Natural killer cell treated with Interleukin-12 subunit alpha and Interleukin-12 subunit beta and Interleukin-15 and Interleukin-18, amount 100 ng/mL, for 72 hours (primary cell): ENCODE measurements around the gene ALDH3A2. TPM values are rescaled to one million over a fixed set of nuclear protein-coding genes. Genes with fewer than 3 reads are reported as not detected.

ENCODE experiments used
- ATAC-seq, 2 donors: fragments of 150-1000 bp; cut with Tn5 transposase in 1 of 2; sonication (Bioruptor Pico), chemical (Tn5 transposase) in 1 of 2; 2 replicates each; pipeline ENCODE4 v1.10.0; 2021
- DNase-seq: peaks from one replicate; pipeline ENCODE4 v3.0.0; 2022; ENCODE audit warnings: low spot score
- H3K27ac Mint-ChIP-seq, 2 donors: 1 replicate in 1 of 2; 2 replicates in 1 of 2; pipeline ENCODE4 v1.8.0; 2022; ENCODE audit warnings: mixed read lengths in 2 of 2, mild to moderate bottlenecking in 1 of 2, moderate library complexity in 1 of 2
- H3K27me3 Mint-ChIP-seq, 2 donors: 1 replicate in 1 of 2; 2 replicates in 1 of 2; pipeline ENCODE4 v1.8.0; 2022; ENCODE audit warnings: mixed read lengths in 2 of 2
- H3K36me3 Mint-ChIP-seq: one replicate; pipeline ENCODE4 v1.8.0; 2022; ENCODE audit warnings: mixed read lengths
- H3K4me1 Mint-ChIP-seq, 2 donors: 1 replicate in 1 of 2; 2 replicates in 1 of 2; pipeline ENCODE4 v1.8.0; 2022; ENCODE audit warnings: low read depth in 2 of 2, mixed read lengths in 2 of 2, mild to moderate bottlenecking in 1 of 2
- H3K4me3 Mint-ChIP-seq: one replicate; pipeline ENCODE4 v1.8.0; 2022; ENCODE audit warnings: mixed read lengths
- H3K9me3 Mint-ChIP-seq: 2 replicates; pipeline ENCODE4 v1.8.0; 2022; ENCODE audit warnings: mixed read lengths
- total RNA-seq, 2 donors: library from RNA; stranded (reverse); gene quantifications; one replicate each; pipeline ENCODE4 v1.2.3, GENCODE V29; 2022

Gene ALDH3A2
- total RNA-seq: 10 to 100 TPM; 22.3 to 31.6 TPM

- DNase-seq (peak; percentile 97), ATAC-seq (peak; percentile 98 to 99)
- Mint-ChIP-seq H3K27ac (peak within 1 kb of the TSS; percentile 86 to 92), H3K36me3 (no peaks in the 10 kb centered on the region), H3K27me3 (peaks cover 0 to 4% of the 10 kb centered on the region in 2 donors), H3K4me1 (peaks cover 33 to 37% of the 10 kb centered on the region in 2 donors), H3K9me3 (no peaks in the 10 kb centered on the region), H3K4me3 (peak within 1 kb of the TSS; percentile 94)
Observed at GRCh38 chr17:19648475-19649273, at the start of gene ALDH3A2. Gene ALDH3A2, plus strand, starts transcription at chr17:19648751. Its CDS starts 221 bp downstream, at chr17:19648972.

DNA sequence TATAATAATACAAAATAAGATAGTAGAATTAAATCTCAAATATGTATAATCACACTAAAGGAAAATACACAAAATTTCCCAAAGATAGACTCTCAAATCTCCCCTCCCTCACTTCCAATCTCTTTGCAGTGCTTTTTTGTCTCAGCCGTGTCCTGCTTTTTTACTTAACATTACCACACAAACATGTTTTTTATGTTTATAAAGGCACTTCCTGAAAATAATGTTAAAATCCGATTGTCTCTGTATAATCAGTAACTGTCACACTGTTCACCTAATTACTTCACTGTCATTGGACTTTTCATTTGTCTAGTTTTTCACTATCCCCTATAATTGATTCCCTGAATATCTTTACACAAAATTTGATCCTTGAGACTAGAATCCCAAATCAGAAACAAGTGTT is 38.2 kb upstream of the ALDH3A2 start:
- H3K36me3 Mint-ChIP-seq: no peaks in the 10 kb centered on the region
- peaks cover 0 to 2% of the 10 kb centered on the region in 2 donors for H3K27me3 Mint-ChIP-seq
- ATAC-seq (no peak), DNase-seq (no peak)
- no peak overlapping the region for H3K27ac Mint-ChIP-seq
- H3K4me3 Mint-ChIP-seq: no peak overlapping the region
- H3K4me1 Mint-ChIP-seq: peaks cover 0 to 3% of the 10 kb centered on the region in 2 donors
- H3K9me3 Mint-ChIP-seq: no peaks in the 10 kb centered on the region

DNA sequence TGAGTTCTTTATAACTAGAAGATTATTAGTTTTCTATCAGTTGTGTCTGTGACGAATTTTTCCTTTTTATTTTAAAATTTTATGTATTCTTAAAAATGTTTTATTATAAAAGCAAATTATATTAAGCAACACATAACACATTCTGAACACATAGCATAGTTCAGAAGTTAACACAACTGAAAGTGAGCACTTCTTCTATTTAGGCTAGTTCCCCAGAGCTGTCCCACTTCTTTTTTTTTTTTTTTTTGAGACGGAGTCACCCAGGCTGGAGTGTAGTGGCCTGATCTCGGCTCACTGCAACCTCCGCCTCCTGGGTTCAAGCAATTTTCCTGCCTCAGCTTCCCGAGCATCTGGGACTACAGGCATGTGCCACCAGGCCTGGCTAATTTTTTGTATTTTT is 37.7 kb upstream of the ALDH3A2 start:
- no peaks in the 10 kb centered on the region for H3K36me3 Mint-ChIP-seq
- no peaks in the 10 kb centered on the region for H3K9me3 Mint-ChIP-seq
- peaks cover 0 to 3% of the 10 kb centered on the region in 2 donors for H3K4me1 Mint-ChIP-seq
- DNase-seq (no peak), ATAC-seq (no peak)
- H3K4me3 Mint-ChIP-seq: no peak overlapping the region
- H3K27me3 Mint-ChIP-seq: peaks cover 0 to 2% of the 10 kb centered on the region in 2 donors
- H3K27ac Mint-ChIP-seq: no peak overlapping the region

GRCh38 chr17:19613979-19614378 is 34.6 kb upstream of the ALDH3A2 start:
- H3K36me3 Mint-ChIP-seq: peaks cover 24% of the 10 kb centered on the region
- H3K27me3 Mint-ChIP-seq: peaks cover 0 to 4% of the 10 kb centered on the region in 2 donors
- H3K4me3 Mint-ChIP-seq: no peak overlapping the region
- DNase-seq (no peak), ATAC-seq (no peak)
- peak overlapping the region in 1 of 2 donors; percentile 7 for H3K27ac Mint-ChIP-seq
- peaks cover 4% of the 10 kb centered on the region for H3K9me3 Mint-ChIP-seq
- H3K4me1 Mint-ChIP-seq: peaks cover 0 to 4% of the 10 kb centered on the region in 2 donors

GRCh38 chr17:19614900-19615299 is 33.7 kb upstream of the ALDH3A2 start:
- ATAC-seq (no peak), DNase-seq (no peak)
- peaks cover 0 to 9% of the 10 kb centered on the region in 2 donors for H3K4me1 Mint-ChIP-seq
- H3K36me3 Mint-ChIP-seq: peaks cover 33% of the 10 kb centered on the region
- peaks cover 0 to 4% of the 10 kb centered on the region in 2 donors for H3K27me3 Mint-ChIP-seq
- no peak overlapping the region for H3K27ac Mint-ChIP-seq
- peaks cover 14% of the 10 kb centered on the region for H3K9me3 Mint-ChIP-seq
- H3K4me3 Mint-ChIP-seq: no peak overlapping the region

DNA sequence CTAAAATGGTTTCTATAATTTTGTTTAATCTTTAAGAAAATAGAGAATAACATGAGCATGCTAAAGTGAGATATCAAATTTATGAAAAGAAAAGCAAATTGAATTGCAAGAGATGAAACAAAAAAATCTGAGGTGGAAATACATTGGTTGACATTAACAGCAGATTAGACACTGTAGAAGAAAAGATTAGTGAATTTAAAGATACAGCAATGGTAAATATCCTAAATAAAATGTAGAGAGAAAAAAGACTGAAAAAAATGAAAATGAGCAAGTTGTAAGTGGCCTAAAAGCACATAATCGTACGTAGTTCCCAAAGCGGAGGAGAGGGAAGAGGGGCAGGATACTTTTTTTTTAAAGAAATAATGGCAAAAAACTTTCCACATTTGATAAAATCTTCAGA is 30.5 kb upstream of the ALDH3A2 start:
- H3K27me3 Mint-ChIP-seq: peaks cover 0 to 2% of the 10 kb centered on the region in 2 donors
- DNase-seq (no peak), ATAC-seq (no peak)
- H3K4me1 Mint-ChIP-seq: peaks cover 0 to 9% of the 10 kb centered on the region in 2 donors
- H3K9me3 Mint-ChIP-seq: peaks cover 15% of the 10 kb centered on the region
- H3K27ac Mint-ChIP-seq: no peak overlapping the region
- peaks cover 36% of the 10 kb centered on the region for H3K36me3 Mint-ChIP-seq
- H3K4me3 Mint-ChIP-seq: no peak overlapping the region

GRCh38 chr17:19619705-19620325 is 28.7 kb upstream of the ALDH3A2 start:
- H3K27ac Mint-ChIP-seq: no peak overlapping the region
- peaks cover 6 to 9% of the 10 kb centered on the region in 2 donors for H3K27me3 Mint-ChIP-seq
- peaks cover 15% of the 10 kb centered on the region for H3K9me3 Mint-ChIP-seq
- H3K4me1 Mint-ChIP-seq: peaks cover 0 to 6% of the 10 kb centered on the region in 2 donors
- ATAC-seq (no peak), DNase-seq (no peak)
- no peak overlapping the region for H3K4me3 Mint-ChIP-seq
- H3K36me3 Mint-ChIP-seq: peaks cover 36% of the 10 kb centered on the region

DNA sequence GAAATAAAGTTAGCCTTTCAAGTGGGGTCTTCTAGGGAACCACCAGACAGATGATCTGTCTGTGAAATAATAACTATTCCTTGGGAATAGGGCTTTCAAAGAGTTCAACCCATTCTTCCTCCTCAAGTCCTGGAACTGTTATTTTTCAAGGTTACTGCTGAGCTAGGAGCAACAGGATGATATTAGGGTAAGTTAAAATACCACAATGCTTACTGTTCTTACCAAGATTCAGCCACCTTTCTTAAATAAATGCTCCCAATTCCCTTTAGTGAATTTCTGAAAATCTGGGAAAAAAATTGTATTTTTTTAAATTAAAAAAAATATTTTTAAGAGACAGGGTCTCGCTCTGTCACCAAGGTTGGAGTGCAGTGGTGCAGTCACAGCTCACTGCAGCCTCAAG is 26.9 kb upstream of the ALDH3A2 start:
- Mint-ChIP-seq H3K36me3 (peaks cover 35% of the 10 kb centered on the region), H3K4me1 (peaks cover 0 to 6% of the 10 kb centered on the region in 2 donors), H3K27me3 (peaks cover 9 to 10% of the 10 kb centered on the region in 2 donors), H3K9me3 (peaks cover 15% of the 10 kb centered on the region), H3K4me3 (no peak overlapping the region), H3K27ac (no peak overlapping the region)
- no peak for DNase-seq
- ATAC-seq: no peak

- no peak for DNase-seq
- no peaks in the 10 kb centered on the region for H3K36me3 Mint-ChIP-seq
- H3K27me3 Mint-ChIP-seq: peaks cover 10 to 11% of the 10 kb centered on the region in 2 donors
- no peaks in the 10 kb centered on the region for H3K9me3 Mint-ChIP-seq
- no peak overlapping the region for H3K4me3 Mint-ChIP-seq
- no peaks in the 10 kb centered on the region for H3K4me1 Mint-ChIP-seq
- H3K27ac Mint-ChIP-seq: no peak overlapping the region
- no peak for ATAC-seq
Observed at GRCh38 chr17:19626079-19626478, 22.5 kb upstream of the ALDH3A2 start.

DNA sequence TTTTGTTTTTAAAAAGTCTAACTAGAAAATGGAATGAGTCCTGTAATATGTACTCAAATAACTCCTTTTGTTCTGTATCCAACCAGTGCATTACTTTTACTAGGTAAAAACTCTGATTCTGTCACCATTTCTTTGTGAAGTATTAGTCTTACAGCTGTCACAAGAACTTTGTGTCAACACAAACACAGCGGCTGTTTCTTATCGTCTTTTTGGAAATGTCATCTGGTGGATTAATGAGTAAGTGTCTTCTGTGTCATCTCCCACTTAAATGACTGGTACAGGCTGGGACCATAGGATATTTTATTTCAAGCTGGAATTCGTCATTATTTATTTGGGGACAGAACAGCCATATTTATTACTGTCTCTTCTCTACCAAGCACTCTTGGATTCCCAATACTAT is 19.1 kb upstream of the ALDH3A2 start:
- H3K4me1 Mint-ChIP-seq: no peaks in the 10 kb centered on the region
- ATAC-seq (no peak), DNase-seq (no peak)
- no peak overlapping the region for H3K4me3 Mint-ChIP-seq
- no peak overlapping the region for H3K27ac Mint-ChIP-seq
- no peaks in the 10 kb centered on the region for H3K36me3 Mint-ChIP-seq
- no peaks in the 10 kb centered on the region for H3K9me3 Mint-ChIP-seq
- H3K27me3 Mint-ChIP-seq: peaks cover 9 to 16% of the 10 kb centered on the region in 2 donors

DNA sequence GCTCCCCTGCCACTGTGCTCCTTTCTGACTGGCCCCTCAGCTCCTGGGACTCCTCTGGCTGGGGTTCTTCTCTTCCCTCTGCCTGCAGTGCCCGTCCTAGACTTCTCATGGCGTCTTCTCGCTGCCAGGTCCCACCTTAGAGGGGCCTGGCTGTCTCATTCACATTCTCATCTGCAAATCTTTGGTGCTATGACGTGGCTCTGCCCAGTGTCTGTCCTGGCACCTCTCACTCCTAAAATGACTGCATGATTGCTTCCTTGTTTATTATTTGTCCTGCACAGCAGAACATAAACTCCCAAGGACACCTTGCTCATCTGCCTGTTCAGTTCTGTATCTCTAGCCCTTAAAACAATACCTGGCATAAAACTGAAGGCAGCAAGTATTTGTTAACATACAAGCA is 18.5 kb upstream of the ALDH3A2 start:
- ATAC-seq (no peak), DNase-seq (no peak)
- H3K4me3 Mint-ChIP-seq: no peak overlapping the region
- H3K36me3 Mint-ChIP-seq: no peaks in the 10 kb centered on the region
- H3K9me3 Mint-ChIP-seq: no peaks in the 10 kb centered on the region
- H3K27ac Mint-ChIP-seq: no peak overlapping the region
- peaks cover 12 to 14% of the 10 kb centered on the region in 2 donors for H3K27me3 Mint-ChIP-seq
- no peaks in the 10 kb centered on the region for H3K4me1 Mint-ChIP-seq

- no peak overlapping the region for H3K4me3 Mint-ChIP-seq
- peaks cover 15 to 17% of the 10 kb centered on the region in 2 donors for H3K27me3 Mint-ChIP-seq
- no peaks in the 10 kb centered on the region for H3K9me3 Mint-ChIP-seq
- no peaks in the 10 kb centered on the region for H3K36me3 Mint-ChIP-seq
- ATAC-seq (no peak), DNase-seq (no peak)
- H3K27ac Mint-ChIP-seq: no peak overlapping the region
- no peaks in the 10 kb centered on the region for H3K4me1 Mint-ChIP-seq
Observed at GRCh38 chr17:19630661-19631060, 17.9 kb upstream of the ALDH3A2 start.

DNA sequence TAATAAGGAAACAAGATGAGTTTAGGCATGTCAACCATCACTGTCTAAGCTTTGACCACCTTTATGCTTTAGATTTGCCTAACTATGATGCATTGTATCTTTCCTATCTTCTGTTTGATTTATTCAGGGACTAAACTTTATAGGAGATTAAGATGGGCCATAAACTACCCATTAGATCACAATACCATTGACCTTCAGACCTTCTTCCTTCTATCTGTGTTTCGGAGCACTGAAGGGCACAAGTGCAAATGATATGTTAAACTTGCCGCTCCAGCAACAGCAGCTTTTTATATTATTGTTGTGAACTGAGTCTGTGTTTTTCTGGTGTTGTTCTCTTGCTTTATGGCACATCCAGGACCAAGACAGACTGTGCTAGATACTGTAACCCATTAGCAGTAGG is 16.6 kb upstream of the ALDH3A2 start:
- H3K4me1 Mint-ChIP-seq: no peaks in the 10 kb centered on the region
- DNase-seq: no peak
- H3K4me3 Mint-ChIP-seq: no peak overlapping the region
- peaks cover 15 to 20% of the 10 kb centered on the region in 2 donors for H3K27me3 Mint-ChIP-seq
- H3K27ac Mint-ChIP-seq: no peak overlapping the region
- no peaks in the 10 kb centered on the region for H3K9me3 Mint-ChIP-seq
- no peaks in the 10 kb centered on the region for H3K36me3 Mint-ChIP-seq
- no peak for ATAC-seq

- Mint-ChIP-seq H3K4me3 (no peak overlapping the region), H3K27me3 (peaks cover 28% of the 10 kb centered on the region in 2 donors), H3K27ac (no peak overlapping the region), H3K9me3 (no peaks in the 10 kb centered on the region), H3K4me1 (peaks cover 14 to 18% of the 10 kb centered on the region in 2 donors), H3K36me3 (no peaks in the 10 kb centered on the region)
- no peak for DNase-seq
- no peak for ATAC-seq
Observed at GRCh38 chr17:19641687-19642372, 6.7 kb upstream of the ALDH3A2 start.
